HCT116 (cell line): Measurements from ENCODE around the gene SLC9A9. TPM values are rescaled to one million over a fixed set of nuclear protein-coding genes. Genes with fewer than 3 reads are reported as not detected.

Source experiments
- ATAC-seq: fragments of 200-7000 bp; cut with Tn5 transposase; 2 replicates; pipeline ENCODE4 v1.9.1; 2020; ENCODE audit warnings: mild to moderate bottlenecking, moderate library complexity
- BruUV-seq: library from RNA; stranded (reverse); fragments of 400-500 nt; replicated peaks from 2 replicates; lab custom pipeline; 2021; lab: Mats Ljungman, UMichigan
- CTCF ChIA-PET: fragments of 300-600 bp; sonication (Branson Sonifier 250); formaldehyde crosslinking; loops from one replicate; lab custom pipeline; 2021; ENCODE audit warnings: antibody characterized with exemption; lab: Charles Lee
- POLR2A ChIA-PET: fragments of 300-600, 350-600 bp; sonication (Branson Sonifier 250); formaldehyde crosslinking; loops from one replicate; lab custom pipeline; 2021; ENCODE audit warnings: antibody characterized with exemption; lab: Charles Lee
- RAD21 ChIA-PET, 2 experiments: fragments of 300-600 bp; sonication (Branson Sonifier 250); formaldehyde crosslinking; loops; one replicate each; lab custom pipeline; 2023; ENCODE audit warnings: low total read pairs in 2 of 2; ENCODE audit not compliant: uncharacterized antibody in 2 of 2, unreplicated experiment in 2 of 2, low non-redundant PET in 1 of 2; lab: Charles Lee
- DNase-seq: peaks from one replicate; pipeline ENCODE4 v3.0.0-alpha.2; 2010; ENCODE audit warnings: low read depth, low spot score
- H2AFZ ChIP-seq: fragments of 200-600 bp; shearing (Covaris generic), sonication (generic); 2 replicates; pipeline ENCODE4 v1.6.1; 2017; ENCODE audit warnings: low read depth, mixed run types, mixed read lengths, antibody characterized with exemption, low read length; ENCODE audit not compliant: poor library complexity, severe bottlenecking
- H3K27ac ChIP-seq: 2 replicates; pipeline ENCODE4 v1.5.1; 2012; ENCODE audit warnings: low read depth, low read length
- H3K27me3 ChIP-seq: fragments of 200-600 bp; sonication (generic); 2 replicates; pipeline ENCODE4 v1.6.1; 2016; ENCODE audit warnings: mixed run types, low read length, mixed read lengths; ENCODE audit not compliant: insufficient read depth
- H3K36me3 ChIP-seq, 2 experiments: fragments of 200-500 bp in 1 of 2; fragments of 200-600 bp in 1 of 2; sonication (Bioruptor generic) in 1 of 2; sonication (generic) in 1 of 2; 2 replicates each; pipeline versions ENCODE4 v1.5.1 to v1.6.1; 2014 to 2016; ENCODE audit warnings: low read length in 2 of 2, inconsistent platforms in 1 of 2, mixed read lengths in 1 of 2, mixed run types in 1 of 2; ENCODE audit not compliant: insufficient read depth in 2 of 2, control insufficient read depth in 1 of 2
- H3K4me1 ChIP-seq, 2 experiments: fragments of 200-600 bp in 1 of 2; sonication (generic) in 1 of 2; 2 replicates each; pipeline versions ENCODE4 v1.5.1 to v1.6.1; 2012 to 2017; ENCODE audit warnings: low read length in 2 of 2, inconsistent platforms in 1 of 2, mild to moderate bottlenecking in 1 of 2, mixed read lengths in 1 of 2, mixed run types in 1 of 2, moderate library complexity in 1 of 2; ENCODE audit not compliant: insufficient read depth in 2 of 2, control insufficient read depth in 1 of 2
- H3K4me2 ChIP-seq: fragments of 200-600 bp; sonication (generic); 2 replicates; pipeline ENCODE4 v1.6.1; 2017; ENCODE audit warnings: mixed run types, low read length, mixed read lengths
- H3K4me3 ChIP-seq, 2 experiments: fragments of 200-600 bp in 1 of 2; sonication (generic) in 1 of 2; replicated peaks in 1 of 2; 2 replicates each; pipeline ENCODE4 v1.5.1; 2011 to 2016; ENCODE audit warnings: low read length in 2 of 2, control low read depth in 1 of 2, low read depth in 1 of 2, mild to moderate bottlenecking in 1 of 2, mixed read lengths in 1 of 2, mixed run types in 1 of 2
- H3K79me2 ChIP-seq: fragments of 200-600 bp; sonication (generic); 2 replicates; pipeline ENCODE4 v1.6.1; 2017; ENCODE audit warnings: mild to moderate bottlenecking, mixed run types, low read length, moderate library complexity, mixed read lengths; ENCODE audit not compliant: insufficient read depth
- H3K9ac ChIP-seq: fragments of 200-600 bp; sonication (generic); 2 replicates; pipeline ENCODE4 v1.6.1; 2016; ENCODE audit warnings: low read length, mixed read lengths
- H3K9me2 ChIP-seq: fragments of 200-600 bp; sonication (generic), shearing (Covaris generic); 2 replicates; pipeline ENCODE4 v1.6.1; 2017; ENCODE audit warnings: mixed run types, mild to moderate bottlenecking, moderate library complexity; ENCODE audit not compliant: insufficient read depth
- H3K9me3 ChIP-seq, 2 experiments: fragments of 200-500 bp in 1 of 2; fragments of 200-600 bp in 1 of 2; sonication (Bioruptor generic) in 1 of 2; sonication (generic) in 1 of 2; 2 replicates each; pipeline ENCODE4 v1.6.1; 2014 to 2017; ENCODE audit warnings: low read length in 2 of 2, mixed read lengths in 2 of 2, inconsistent platforms in 1 of 2, low read depth in 1 of 2, mild to moderate bottlenecking in 1 of 2, mixed run types in 1 of 2, moderate library complexity in 1 of 2; ENCODE audit not compliant: control insufficient read depth in 1 of 2, insufficient read depth in 1 of 2
- H4K20me1 ChIP-seq: fragments of 200-600 bp; sonication (generic), shearing (Covaris generic); 2 replicates; pipeline ENCODE4 v1.6.1; 2017; ENCODE audit warnings: mixed run types, mild to moderate bottlenecking, moderate library complexity; ENCODE audit not compliant: insufficient read depth
- CBX3 ChIP-seq: IDR thresholded peaks from 2 replicates; pipeline ENCODE4 v1.6.1; 2012; ENCODE audit warnings: low read depth
- EGR1 ChIP-seq: IDR thresholded peaks from 2 replicates; pipeline ENCODE4 v1.6.1; 2012; ENCODE audit warnings: low read depth
- EZH2 ChIP-seq: fragments of 200-600 bp; sonication (generic); IDR thresholded peaks from 2 replicates; pipeline ENCODE4 v1.6.1; 2017; ENCODE audit warnings: antibody characterized with exemption, mixed run types
- EZH2phosphoT487 ChIP-seq: fragments of 200-600 bp; IDR thresholded peaks from 2 replicates; pipeline ENCODE4 v1.6.1; 2018; ENCODE audit warnings: antibody characterized with exemption, borderline replicate concordance
- POLR2A ChIP-seq: IDR thresholded peaks from 2 replicates; pipeline ENCODE4 v1.7.0; 2011; ENCODE audit warnings: borderline replicate concordance; ENCODE audit not compliant: insufficient read depth, insufficient read length; ENCODE audit errors: extremely low read depth
- POLR2AphosphoS5 ChIP-seq: IDR thresholded peaks from 2 replicates; pipeline ENCODE4 v1.6.1; 2011; ENCODE audit warnings: mild to moderate bottlenecking, low read depth, low read length, moderate library complexity
- RAD21 ChIP-seq: IDR thresholded peaks from 2 replicates; pipeline ENCODE4 v1.6.1; 2012; ENCODE audit warnings: low read depth, mild to moderate bottlenecking
- SIN3A ChIP-seq: IDR thresholded peaks from 2 replicates; pipeline ENCODE4 v1.6.1; 2012; ENCODE audit warnings: low read depth
- SP1 ChIP-seq: IDR thresholded peaks from 2 replicates; pipeline ENCODE4 v1.6.1; 2012; ENCODE audit warnings: low read depth
- SRF ChIP-seq: IDR thresholded peaks from 2 replicates; pipeline ENCODE4 v1.6.1; 2012; ENCODE audit warnings: low read depth
- YY1 ChIP-seq: IDR thresholded peaks from 2 replicates; pipeline ENCODE4 v1.6.1; 2011; ENCODE audit warnings: low read length, low read depth, moderate library complexity, mild to moderate bottlenecking; ENCODE audit not compliant: insufficient replicate concordance; ENCODE audit errors: extremely low read depth
- ZFX ChIP-seq: fragments of 450-650 bp; IDR thresholded peaks from 2 replicates; pipeline ENCODE4 v1.6.1; 2017
- intact Hi-C: fragments of 100-400 bp; cut with micrococcal nuclease; formaldehyde crosslinking; loops from 2 replicates; pipeline ENCODE4 v1.10.0; 2022
- total RNA-seq: library from RNA; stranded (reverse); gene quantifications from one replicate; pipeline ENCODE4 v1.2.1, GENCODE V29; 2021; ENCODE audit not compliant: unreplicated experiment
- TF ChIP-seq, protein P1 (sequence below): IDR thresholded peaks from 2 replicates; pipeline ENCODE4 v1.6.1; 2012; ENCODE audit warnings: low read depth
- TF ChIP-seq, protein P2 (sequence below): IDR thresholded peaks from 2 replicates; pipeline ENCODE4 v1.6.1; 2012

The SLC9A9 gene
- total RNA-seq, 1 experiment from 2014 or later = 0.20 TPM

DNA sequence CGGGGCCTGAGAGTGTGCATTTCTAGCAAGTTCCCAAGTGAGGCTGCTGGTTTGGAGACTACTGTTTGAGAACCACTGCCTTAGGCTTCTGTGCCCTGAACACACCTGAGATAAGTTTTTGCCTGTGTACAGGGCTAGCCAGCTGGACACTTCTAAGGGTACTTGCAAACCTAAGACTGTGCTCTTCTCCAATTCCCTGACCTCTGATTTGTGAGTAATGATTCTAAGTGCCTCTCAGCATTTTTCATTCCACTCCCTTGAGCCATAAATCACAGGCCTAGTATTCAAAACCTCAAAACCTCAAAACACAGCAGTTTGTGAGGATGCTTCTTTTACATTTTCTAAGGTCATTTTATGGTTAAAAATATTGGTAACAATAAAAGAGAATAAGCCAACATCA is 580.3 kb downstream of the SLC9A9 start:
- POLR2A ChIA-PET = no interaction called here
- H3K9me2 ChIP-seq = no peaks in the 10 kb centered on the region
- no peaks in the 10 kb centered on the region for H3K4me1 ChIP-seq
- intact Hi-C loops = no loop called here
- H4K20me1 ChIP-seq = no peaks in the 10 kb centered on the region
- H3K27me3 ChIP-seq = no peaks in the 10 kb centered on the region
- H3K79me2 ChIP-seq = no peaks in the 10 kb centered on the region
- no peak overlapping the region for H3K9ac ChIP-seq
- H2AFZ ChIP-seq = no peak overlapping the region
- BruUV-seq = no TSS peak
- H3K4me2 ChIP-seq = no peak overlapping the region
- CTCF ChIA-PET = no interaction called here
- no peaks in the 10 kb centered on the region for H3K9me3 ChIP-seq
- RAD21 ChIA-PET = no interaction called here
- TF ChIP-seq EZH2 (no peak), EZH2phosphoT487 (no peak), POLR2A (no peak), ZFX (no peak), SP1 (no peak), POLR2AphosphoS5 (no peak), SIN3A (no peak), CBX3 (no peak), EGR1 (no peak), YY1 (no peak), RAD21 (no peak), SRF (no peak)
- TF ChIP-seq, protein P1, sequence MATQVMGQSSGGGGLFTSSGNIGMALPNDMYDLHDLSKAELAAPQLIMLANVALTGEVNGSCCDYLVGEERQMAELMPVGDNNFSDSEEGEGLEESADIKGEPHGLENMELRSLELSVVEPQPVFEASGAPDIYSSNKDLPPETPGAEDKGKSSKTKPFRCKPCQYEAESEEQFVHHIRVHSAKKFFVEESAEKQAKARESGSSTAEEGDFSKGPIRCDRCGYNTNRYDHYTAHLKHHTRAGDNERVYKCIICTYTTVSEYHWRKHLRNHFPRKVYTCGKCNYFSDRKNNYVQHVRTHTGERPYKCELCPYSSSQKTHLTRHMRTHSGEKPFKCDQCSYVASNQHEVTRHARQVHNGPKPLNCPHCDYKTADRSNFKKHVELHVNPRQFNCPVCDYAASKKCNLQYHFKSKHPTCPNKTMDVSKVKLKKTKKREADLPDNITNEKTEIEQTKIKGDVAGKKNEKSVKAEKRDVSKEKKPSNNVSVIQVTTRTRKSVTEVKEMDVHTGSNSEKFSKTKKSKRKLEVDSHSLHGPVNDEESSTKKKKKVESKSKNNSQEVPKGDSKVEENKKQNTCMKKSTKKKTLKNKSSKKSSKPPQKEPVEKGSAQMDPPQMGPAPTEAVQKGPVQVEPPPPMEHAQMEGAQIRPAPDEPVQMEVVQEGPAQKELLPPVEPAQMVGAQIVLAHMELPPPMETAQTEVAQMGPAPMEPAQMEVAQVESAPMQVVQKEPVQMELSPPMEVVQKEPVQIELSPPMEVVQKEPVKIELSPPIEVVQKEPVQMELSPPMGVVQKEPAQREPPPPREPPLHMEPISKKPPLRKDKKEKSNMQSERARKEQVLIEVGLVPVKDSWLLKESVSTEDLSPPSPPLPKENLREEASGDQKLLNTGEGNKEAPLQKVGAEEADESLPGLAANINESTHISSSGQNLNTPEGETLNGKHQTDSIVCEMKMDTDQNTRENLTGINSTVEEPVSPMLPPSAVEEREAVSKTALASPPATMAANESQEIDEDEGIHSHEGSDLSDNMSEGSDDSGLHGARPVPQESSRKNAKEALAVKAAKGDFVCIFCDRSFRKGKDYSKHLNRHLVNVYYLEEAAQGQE = no peak
- TF ChIP-seq, protein P2, sequence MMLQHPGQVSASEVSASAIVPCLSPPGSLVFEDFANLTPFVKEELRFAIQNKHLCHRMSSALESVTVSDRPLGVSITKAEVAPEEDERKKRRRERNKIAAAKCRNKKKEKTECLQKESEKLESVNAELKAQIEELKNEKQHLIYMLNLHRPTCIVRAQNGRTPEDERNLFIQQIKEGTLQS = no peak
- H3K36me3 ChIP-seq = no peaks in the 10 kb centered on the region
- H3K4me3 ChIP-seq = no peak overlapping the region
- ATAC-seq (no peak), DNase-seq (no peak)
- no peak overlapping the region for H3K27ac ChIP-seq
